Mesenchymal stem cell (in vitro differentiated cells and primary cell): Measurements from ENCODE around the gene ASAH2.

ENCODE experiments used
- DNase-seq: peaks from one replicate; pipeline ENCODE4 v3.0.0-alpha.2; 2013
- H2AFZ ChIP-seq: one replicate; pipeline ENCODE4 v1.6.1; 2013; ENCODE audit warnings: low read depth, mild to moderate bottlenecking, control low read depth, inconsistent platforms, low read length, moderate library complexity
- H2AK5ac ChIP-seq: 2 replicates; pipeline ENCODE4 v1.6.1; 2013; ENCODE audit warnings: low read length, moderate library complexity, mild to moderate bottlenecking, inconsistent platforms; ENCODE audit not compliant: severe bottlenecking
- H2BK120ac ChIP-seq: one replicate; pipeline ENCODE4 v1.6.1; 2013; ENCODE audit warnings: low read depth, mild to moderate bottlenecking, inconsistent platforms, low read length, moderate library complexity
- H2BK12ac ChIP-seq, 2 experiments: one replicate each; pipeline ENCODE4 v1.6.1; 2013; ENCODE audit warnings: inconsistent platforms in 2 of 2, low read length in 2 of 2, mild to moderate bottlenecking in 2 of 2, moderate library complexity in 2 of 2, control low read depth in 1 of 2
- H2BK15ac ChIP-seq: one replicate; pipeline ENCODE4 v1.6.1; 2013; ENCODE audit warnings: mild to moderate bottlenecking, low read depth, inconsistent platforms; ENCODE audit not compliant: poor library complexity, severe bottlenecking
- H2BK5ac ChIP-seq: 2 replicates; pipeline ENCODE4 v1.6.1; 2013; ENCODE audit warnings: low read depth, mild to moderate bottlenecking, low read length, control low read depth, inconsistent platforms; ENCODE audit not compliant: poor library complexity, severe bottlenecking
- H3K14ac ChIP-seq, 2 experiments: one replicate each; pipeline ENCODE4 v1.6.1; 2013; ENCODE audit warnings: inconsistent platforms in 2 of 2, low read length in 2 of 2, control low read depth in 1 of 2, mild to moderate bottlenecking in 1 of 2, moderate library complexity in 1 of 2
- H3K18ac ChIP-seq, 2 experiments: one replicate each; pipeline ENCODE4 v1.6.1; 2013; ENCODE audit warnings: inconsistent platforms in 2 of 2, low read length in 2 of 2, control low read depth in 1 of 2, low read depth in 1 of 2, mild to moderate bottlenecking in 1 of 2
- H3K23ac ChIP-seq, 2 experiments: one replicate each; pipeline ENCODE4 v1.6.1; 2013; ENCODE audit warnings: inconsistent platforms in 2 of 2, low read length in 2 of 2, mild to moderate bottlenecking in 2 of 2, moderate library complexity in 2 of 2, control low read depth in 1 of 2
- H3K27ac ChIP-seq: 2 replicates; pipeline ENCODE4 v1.5.1; 2013; ENCODE audit warnings: mild to moderate bottlenecking, moderate library complexity, low read length, control low read depth, inconsistent platforms; ENCODE audit not compliant: poor library complexity, severe bottlenecking
- H3K27me3 ChIP-seq, 2 experiments: 2 replicates each; pipeline versions ENCODE4 v1.6.1 to v1.7.0; 2013; ENCODE audit warnings: low read length in 2 of 2, mild to moderate bottlenecking in 2 of 2, moderate library complexity in 2 of 2, control low read depth in 1 of 2, inconsistent platforms in 1 of 2; ENCODE audit not compliant: control insufficient read depth in 1 of 2, insufficient read depth in 1 of 2
- H3K36me3 ChIP-seq, 2 experiments: 2 replicates each; pipeline versions ENCODE4 v1.6.1 to v1.7.0; 2013; ENCODE audit warnings: low read length in 2 of 2, control low read depth in 1 of 2, inconsistent platforms in 1 of 2, low read depth in 1 of 2, mild to moderate bottlenecking in 1 of 2; ENCODE audit not compliant: insufficient read depth in 2 of 2, control insufficient read depth in 1 of 2
- H3K4ac ChIP-seq, 2 experiments: one replicate each; pipeline ENCODE4 v1.6.1; 2013; ENCODE audit warnings: inconsistent platforms in 2 of 2, low read length in 2 of 2, mild to moderate bottlenecking in 2 of 2, moderate library complexity in 2 of 2, control low read depth in 1 of 2, low read depth in 1 of 2
- H3K4me1 ChIP-seq: 2 replicates; pipeline ENCODE4 v1.6.1; 2013; ENCODE audit warnings: low read depth, low read length, control low read depth; ENCODE audit not compliant: control insufficient read depth, insufficient read depth
- H3K4me2 ChIP-seq: 2 replicates; pipeline ENCODE4 v1.6.1; 2013; ENCODE audit warnings: low read length, mild to moderate bottlenecking, inconsistent platforms; ENCODE audit not compliant: poor library complexity, severe bottlenecking
- H3K4me3 ChIP-seq, 2 experiments: 2 replicates each; pipeline versions ENCODE4 v1.5.1 to v1.7.0; 2013; ENCODE audit warnings: low read length in 2 of 2, mild to moderate bottlenecking in 2 of 2, control low read depth in 1 of 2, low read depth in 1 of 2; ENCODE audit not compliant: insufficient read depth in 1 of 2
- H3K79me1 ChIP-seq: replicated peaks from 2 replicates; pipeline ENCODE4 v1.6.1; 2013; ENCODE audit warnings: mild to moderate bottlenecking, control low read depth, low read length, inconsistent platforms; ENCODE audit not compliant: poor library complexity, severe bottlenecking
- H3K9ac ChIP-seq: 2 replicates; pipeline ENCODE4 v1.7.0; 2013; ENCODE audit warnings: mild to moderate bottlenecking, low read length, moderate library complexity
- H3K9me3 ChIP-seq: 2 replicates; pipeline ENCODE4 v1.7.0; 2013; ENCODE audit warnings: mild to moderate bottlenecking, low read length; ENCODE audit not compliant: control insufficient read depth
- H4K8ac ChIP-seq: one replicate; pipeline ENCODE4 v1.6.1; 2013; ENCODE audit warnings: inconsistent platforms, mild to moderate bottlenecking, low read length, moderate library complexity
- H4K91ac ChIP-seq: one replicate; pipeline ENCODE4 v1.6.1; 2013; ENCODE audit warnings: mild to moderate bottlenecking, low read length, inconsistent platforms
- WGBS: methylation state at CpG from one replicate; pipeline ENCODE4 v1.1.7; 2013; ENCODE audit warnings: mixed read lengths; 5-methylcytosine and 5-hydroxymethylcytosine counted together

ASAH2 gene

GRCh38 chr10:50224330-50224952, 26.9 kb downstream of the ASAH2 start:
- Histone ChIP-seq H3K4me1 (no peaks in the 10 kb centered on the region), H4K91ac (no peak overlapping the region), H3K27ac (no peak overlapping the region), H2BK120ac (no peak overlapping the region), H3K18ac (no peak overlapping the region), H2BK15ac (no peak overlapping the region), H3K4me2 (no peak overlapping the region), H3K9ac (no peak overlapping the region), H3K9me3 (no peaks in the 10 kb centered on the region), H3K36me3 (no peaks in the 10 kb centered on the region), H2BK5ac (no peak overlapping the region), H3K14ac (no peak overlapping the region), H2AFZ (no peak overlapping the region), H3K23ac (no peak overlapping the region), H4K8ac (no peak overlapping the region), H3K27me3 (peaks cover 0 to 13% of the 10 kb centered on the region in 2 experiments), H3K79me1 (no peaks in the 10 kb centered on the region), H2AK5ac (no peak overlapping the region), H2BK12ac (no peak overlapping the region), H3K4me3 (no peak overlapping the region), H3K4ac (no peak overlapping the region)
- 55% methylated on average over 5 of the region's 6 CpGs for WGBS
- DNase-seq, result peak; percentile 55

GRCh38 chr10:50222199-50222598, 29.1 kb downstream of the ASAH2 start:
- no peak overlapping the region for H3K27ac ChIP-seq
- no peaks in the 10 kb centered on the region for H3K4me1 ChIP-seq
- no peak overlapping the region for H2BK12ac ChIP-seq
- no peak overlapping the region for H3K4ac ChIP-seq
- no peaks in the 10 kb centered on the region for H3K36me3 ChIP-seq
- H4K8ac ChIP-seq, result no peak overlapping the region
- H3K79me1 ChIP-seq, result no peaks in the 10 kb centered on the region
- no peak overlapping the region for H3K18ac ChIP-seq
- H3K9me3 ChIP-seq, result no peaks in the 10 kb centered on the region
- H3K23ac ChIP-seq, result no peak overlapping the region
- WGBS, result 74% methylated on average over 2 of the region's 2 CpGs
- no peak overlapping the region for H3K4me3 ChIP-seq
- no peak overlapping the region for H2BK120ac ChIP-seq
- H2AFZ ChIP-seq, result no peak overlapping the region
- H2BK15ac ChIP-seq, result no peak overlapping the region
- no peak overlapping the region for H3K14ac ChIP-seq
- H4K91ac ChIP-seq, result no peak overlapping the region
- H2BK5ac ChIP-seq, result no peak overlapping the region
- no peak overlapping the region for H2AK5ac ChIP-seq
- H3K4me2 ChIP-seq, result no peak overlapping the region
- DNase-seq, result no peak
- no peak overlapping the region for H3K9ac ChIP-seq
- peaks cover 0 to 7% of the 10 kb centered on the region in 2 experiments for H3K27me3 ChIP-seq

GRCh38 chr10:50221470-50221869, 29.8 kb downstream of the ASAH2 start:
- Histone ChIP-seq H4K91ac (no peak overlapping the region), H2BK15ac (no peak overlapping the region), H2AK5ac (no peak overlapping the region), H3K9ac (no peak overlapping the region), H4K8ac (no peak overlapping the region), H2BK120ac (no peak overlapping the region), H3K14ac (no peak overlapping the region), H3K4me1 (no peaks in the 10 kb centered on the region), H2AFZ (no peak overlapping the region), H3K27ac (no peak overlapping the region), H3K27me3 (peaks cover 0 to 7% of the 10 kb centered on the region in 2 experiments), H3K36me3 (no peaks in the 10 kb centered on the region), H3K4me3 (no peak overlapping the region), H3K4ac (no peak overlapping the region), H3K23ac (no peak overlapping the region), H3K79me1 (no peaks in the 10 kb centered on the region), H3K18ac (no peak overlapping the region), H3K9me3 (no peaks in the 10 kb centered on the region), H2BK12ac (no peak overlapping the region), H3K4me2 (no peak overlapping the region), H2BK5ac (no peak overlapping the region)
- WGBS, result 74% methylated on average over 1 of the region's 1 CpG
- no peak for DNase-seq

GRCh38 chr10:50219646-50220045, 31.7 kb downstream of the ASAH2 start:
- no peaks in the 10 kb centered on the region for H3K9me3 ChIP-seq
- H4K8ac ChIP-seq, result no peak overlapping the region
- DNase-seq, result no peak
- no peak overlapping the region for H2BK12ac ChIP-seq
- no peaks in the 10 kb centered on the region for H3K79me1 ChIP-seq
- H3K4me2 ChIP-seq, result no peak overlapping the region
- no peak overlapping the region for H3K4ac ChIP-seq
- H2AFZ ChIP-seq, result no peak overlapping the region
- no peaks in the 10 kb centered on the region for H3K4me1 ChIP-seq
- no peak overlapping the region for H3K27ac ChIP-seq
- WGBS, result 58% methylated on average over 1 of the region's 2 CpGs
- no peak overlapping the region for H3K23ac ChIP-seq
- no peak overlapping the region for H2AK5ac ChIP-seq
- H3K27me3 ChIP-seq, result peaks cover 0 to 7% of the 10 kb centered on the region in 2 experiments
- H4K91ac ChIP-seq, result no peak overlapping the region
- no peak overlapping the region for H2BK120ac ChIP-seq
- no peaks in the 10 kb centered on the region for H3K36me3 ChIP-seq
- H2BK15ac ChIP-seq, result no peak overlapping the region
- no peak overlapping the region for H3K18ac ChIP-seq
- no peak overlapping the region for H3K9ac ChIP-seq
- no peak overlapping the region for H2BK5ac ChIP-seq
- H3K4me3 ChIP-seq, result no peak overlapping the region
- H3K14ac ChIP-seq, result no peak overlapping the region
